Measurements from ENCODE around the gene DUSP15. TPM values are rescaled to one million over a fixed set of nuclear protein-coding genes. Genes with fewer than 3 reads are reported as not detected.

Gene DUSP15
- total and polyA plus RNA-seq, 7 experiments from 2014 or later: not detected

DNA sequence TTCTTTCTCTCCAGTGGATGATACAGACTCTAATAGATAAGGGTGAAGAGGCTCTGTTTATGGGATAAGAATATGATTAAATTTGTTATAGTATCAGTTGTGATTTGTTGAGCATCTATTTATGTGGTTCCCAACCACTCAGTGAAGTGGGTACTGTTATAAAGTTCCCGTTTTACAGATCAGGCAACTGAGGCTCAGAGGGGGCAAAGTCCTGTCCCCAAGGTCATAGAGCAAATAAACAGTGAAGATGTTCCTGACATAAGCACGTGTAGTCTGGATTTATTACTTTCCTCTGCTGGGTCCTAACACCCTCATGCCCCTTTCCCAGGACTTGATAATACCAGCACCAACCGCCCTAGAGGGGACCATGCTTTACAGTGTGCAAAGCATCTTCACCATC, 4.1 kb downstream of the DUSP15 start:
- H3K36me3 ChIP-seq (ENCODE audit: control insufficient read depth in 2 of 3, insufficient read depth in 3 of 3, low read length in 3 of 3): no peaks in the 10 kb centered on the region
- Mint-ChIP-seq H3K27me3 (peaks cover 22 to 53% (median 28%) of the 10 kb centered on the region in 5 donors), H3K4me3 (no peak overlapping the region), H3K9me3 (peaks cover 0 to 2% (median 0%) of the 10 kb centered on the region in 11 donors), H3K36me3 (peaks cover 0 to 8% (median 4%) of the 10 kb centered on the region in 5 donors), H3K27ac (no peak overlapping the region), H3K4me1 (peaks cover 12 to 20% (median 15%) of the 10 kb centered on the region in 7 donors)
- H3K4me3 ChIP-seq (ENCODE audit: low read length): no peak overlapping the region
- no peaks in the 10 kb centered on the region for H3K9me3 ChIP-seq (ENCODE audit: control insufficient read depth in 2 of 3, low read length in 3 of 3)
- H3K27ac ChIP-seq (ENCODE audit: low read depth, low read length): no peak overlapping the region
- intact Hi-C loops (cut with micrococcal nuclease): no loop called here
- H3K4me1 ChIP-seq (ENCODE audit: control insufficient read depth in 2 of 2, insufficient read depth in 2 of 2, low read length in 2 of 2): peaks cover 0 to 4% of the 10 kb centered on the region in 2 donors
- peaks cover 8 to 19% of the 10 kb centered on the region in 2 donors for H3K27me3 ChIP-seq (ENCODE audit: control insufficient read depth in 2 of 2, insufficient read depth in 2 of 2, low read length in 2 of 2)
- ChIA-PET POLR2A (no interaction called here), CTCF (no interaction called here)
- DNase-seq: no peak
- no peak for ATAC-seq

DNA sequence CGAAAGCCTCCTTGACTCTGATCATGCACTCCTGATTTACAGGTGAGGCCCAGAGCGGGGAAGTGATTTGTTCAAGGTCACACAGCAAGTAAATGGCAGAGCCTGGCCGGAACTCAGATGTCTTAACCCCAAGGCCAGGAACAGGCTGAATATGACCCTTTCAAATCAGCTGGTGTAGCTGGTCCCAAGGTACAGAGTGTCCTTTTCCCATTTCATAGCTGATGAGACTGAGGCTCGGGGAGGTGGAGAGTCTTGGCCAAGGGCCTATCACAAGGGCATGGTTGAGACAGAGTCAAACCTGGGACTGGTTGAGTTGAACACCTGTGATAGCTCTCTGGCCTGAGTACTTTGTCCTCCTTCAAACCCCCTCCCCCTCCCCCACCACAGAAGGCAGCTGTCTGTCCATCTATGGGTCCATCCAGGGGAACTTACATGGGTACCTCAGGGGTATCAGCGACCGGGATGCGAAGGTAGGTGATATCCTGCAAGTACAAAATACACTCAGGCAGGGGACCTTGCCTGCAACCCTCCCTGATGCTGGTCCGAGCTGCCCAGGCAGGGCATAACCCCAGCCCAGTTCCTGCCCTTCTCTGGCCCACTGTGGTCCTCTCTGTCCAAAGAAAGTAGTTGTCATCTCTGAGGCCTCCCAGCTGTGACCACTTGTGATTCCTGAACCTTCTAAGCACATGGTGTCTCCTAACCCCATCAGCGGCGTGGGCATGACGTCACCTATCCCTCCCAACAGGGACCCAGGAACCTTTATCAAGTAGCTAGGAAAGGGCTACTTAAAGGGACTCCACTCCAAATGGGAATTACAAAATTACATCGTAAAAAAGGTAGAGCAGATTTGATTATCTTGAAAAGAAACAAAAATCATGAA, 5.6 kb downstream of the DUSP15 start:
- peaks cover 0 to 2% (median 0%) of the 10 kb centered on the region in 11 donors for H3K9me3 Mint-ChIP-seq

DNA sequence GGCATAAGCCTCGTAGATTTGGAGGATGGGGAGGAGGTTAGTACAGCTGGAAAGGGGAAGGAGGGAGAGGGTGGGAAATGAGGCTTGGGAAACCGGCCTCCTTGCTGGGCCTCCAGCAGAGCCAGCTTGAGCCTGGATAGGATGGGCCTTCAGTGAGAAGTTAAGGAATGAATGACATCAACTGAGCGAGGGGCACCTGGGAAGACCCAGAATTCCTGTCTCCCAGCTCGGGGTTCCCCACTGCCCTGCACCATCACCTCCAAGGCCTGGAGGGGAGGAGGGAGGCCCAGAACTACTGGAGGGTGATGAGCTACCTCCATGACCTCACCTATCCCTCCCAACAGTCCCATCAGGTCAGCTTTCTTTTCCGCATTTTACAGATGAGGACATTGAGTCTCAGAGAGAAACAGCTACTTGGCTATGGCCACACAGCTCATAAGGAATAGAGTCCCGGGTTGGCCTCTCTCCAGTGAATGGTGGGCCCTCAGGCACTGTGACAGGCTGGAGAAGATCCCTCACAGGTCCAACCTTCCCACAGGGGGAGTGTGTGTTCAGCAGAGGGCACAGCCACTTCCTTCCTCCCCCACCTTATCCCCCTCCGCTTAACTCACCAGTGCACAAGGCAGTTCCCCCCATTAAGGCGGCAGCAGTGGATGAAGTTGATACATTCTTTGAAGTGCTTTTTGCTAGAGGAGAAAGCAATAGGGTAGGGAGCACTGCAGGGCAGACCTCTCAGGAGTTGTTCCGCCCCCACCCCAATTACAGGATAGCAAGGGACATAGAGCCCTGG, 6.8 kb downstream of the DUSP15 start:
- Histone ChIP-seq H3K4me1 (ENCODE audit: control insufficient read depth in 2 of 2, insufficient read depth in 2 of 2, low read length in 2 of 2) (peaks cover 4 to 12% of the 10 kb centered on the region in 2 donors), H3K36me3 (ENCODE audit: control insufficient read depth in 2 of 3, insufficient read depth in 3 of 3, low read length in 3 of 3) (no peaks in the 10 kb centered on the region), H3K27ac (ENCODE audit: low read depth, low read length) (no peak overlapping the region), H3K4me3 (ENCODE audit: low read length) (no peak overlapping the region), H3K9me3 (ENCODE audit: control insufficient read depth in 2 of 3, low read length in 3 of 3) (no peaks in the 10 kb centered on the region), H3K27me3 (ENCODE audit: control insufficient read depth in 2 of 2, insufficient read depth in 2 of 2, low read length in 2 of 2) (peaks cover 0 to 10% of the 10 kb centered on the region in 2 donors)
- peak overlapping the region in 1 of 9 donors; percentile 43 for H3K27ac Mint-ChIP-seq
- H3K27me3 Mint-ChIP-seq: peaks cover 13 to 55% (median 24%) of the 10 kb centered on the region in 5 donors
- ChIA-PET POLR2A (no interaction called here), CTCF (interaction anchor here (0.6 to 1.6 kb wide), 2 partner anchors 9 to 27 kb away, joined by 3 to 5 read pairs; no protein-coding TSS in a partner anchor)
- H3K4me1 Mint-ChIP-seq: peaks cover 5 to 15% (median 11%) of the 10 kb centered on the region in 7 donors
- H3K9me3 Mint-ChIP-seq: peaks cover 0 to 2% (median 0%) of the 10 kb centered on the region in 11 donors
- no peak overlapping the region for H3K4me3 Mint-ChIP-seq
- ATAC-seq (no peak), DNase-seq (no peak)
- intact Hi-C loops (cut with micrococcal nuclease): no loop called here
- H3K36me3 Mint-ChIP-seq: no peaks in the 10 kb centered on the region

More for the DNA sequence above, 5.6 kb downstream of the DUSP15 start:
- POLR2A ChIA-PET: no interaction called here
- Histone ChIP-seq H3K4me1 (ENCODE audit: control insufficient read depth in 2 of 2, insufficient read depth in 2 of 2, low read length in 2 of 2) (peaks cover 4 to 12% of the 10 kb centered on the region in 2 donors), H3K27me3 (ENCODE audit: control insufficient read depth in 2 of 2, insufficient read depth in 2 of 2, low read length in 2 of 2) (peaks cover 5 to 16% of the 10 kb centered on the region in 2 donors), H3K36me3 (ENCODE audit: control insufficient read depth in 2 of 3, insufficient read depth in 3 of 3, low read length in 3 of 3) (no peaks in the 10 kb centered on the region), H3K9me3 (ENCODE audit: control insufficient read depth in 2 of 3, low read length in 3 of 3) (no peaks in the 10 kb centered on the region), H3K27ac (ENCODE audit: low read depth, low read length) (no peak overlapping the region), H3K4me3 (ENCODE audit: low read length) (no peak overlapping the region)
- CTCF ChIA-PET: no interaction called here
- H3K4me1 Mint-ChIP-seq: peaks cover 9 to 19% (median 13%) of the 10 kb centered on the region in 7 donors
- ATAC-seq (no peak), DNase-seq (no peak)
- peaks cover 0 to 1% (median under 1%) of the 10 kb centered on the region in 5 donors for H3K36me3 Mint-ChIP-seq
- H3K27me3 Mint-ChIP-seq: peaks cover 12 to 55% (median 25%) of the 10 kb centered on the region in 5 donors
- no peak overlapping the region for H3K4me3 Mint-ChIP-seq
- H3K27ac Mint-ChIP-seq: no peak overlapping the region
- intact Hi-C loops (cut with micrococcal nuclease): no loop called here

DNA sequence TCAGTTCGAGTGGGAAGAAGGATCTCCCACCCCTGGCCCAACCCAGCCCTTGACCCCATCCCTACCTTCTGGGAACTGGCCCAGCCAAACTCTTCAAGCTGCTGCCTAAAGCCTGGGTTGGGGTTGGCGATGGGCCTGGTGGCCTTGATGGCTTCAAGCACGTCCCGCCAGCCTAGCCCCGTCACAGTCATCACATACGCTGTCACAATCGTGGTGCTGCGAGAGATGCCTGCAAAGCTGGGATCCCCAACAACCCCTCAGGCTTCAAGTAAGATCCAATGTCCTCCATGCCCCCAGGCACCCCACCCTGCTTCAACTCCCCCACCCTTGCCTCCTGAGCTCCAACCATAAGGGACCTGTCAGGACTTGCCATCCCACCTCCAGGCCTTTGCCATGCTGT, 7.8 kb downstream of the DUSP15 start:
- Histone ChIP-seq H3K9me3 (ENCODE audit: control insufficient read depth in 2 of 3, low read length in 3 of 3) (no peaks in the 10 kb centered on the region), H3K4me3 (ENCODE audit: low read length) (no peak overlapping the region), H3K27me3 (ENCODE audit: control insufficient read depth in 2 of 2, insufficient read depth in 2 of 2, low read length in 2 of 2) (peaks cover 0 to 10% of the 10 kb centered on the region in 2 donors), H3K4me1 (ENCODE audit: control insufficient read depth in 2 of 2, insufficient read depth in 2 of 2, low read length in 2 of 2) (peaks cover 4 to 12% of the 10 kb centered on the region in 2 donors), H3K36me3 (ENCODE audit: control insufficient read depth in 2 of 3, insufficient read depth in 3 of 3, low read length in 3 of 3) (no peaks in the 10 kb centered on the region), H3K27ac (ENCODE audit: low read depth, low read length) (no peak overlapping the region)
- peak overlapping the region in 6 of 10 donors; percentile 49 to 88 (median 64) for H3K4me3 Mint-ChIP-seq
- POLR2A ChIA-PET: no interaction called here
- peaks cover 0 to 2% (median 0%) of the 10 kb centered on the region in 11 donors for H3K9me3 Mint-ChIP-seq
- intact Hi-C loops (cut with micrococcal nuclease): no loop called here
- peaks cover 5 to 20% (median 11%) of the 10 kb centered on the region in 7 donors for H3K4me1 Mint-ChIP-seq
- peaks cover 17 to 53% (median 27%) of the 10 kb centered on the region in 5 donors for H3K27me3 Mint-ChIP-seq
- CTCF ChIA-PET: interaction anchor here (0.6 to 1.6 kb wide), 2 partner anchors 8 to 18 kb away, joined by 5 to 6 read pairs; no protein-coding TSS in a partner anchor
- DNase-seq (no peak), ATAC-seq (no peak)
- H3K27ac Mint-ChIP-seq: no peak overlapping the region
- H3K36me3 Mint-ChIP-seq: no peaks in the 10 kb centered on the region

DNA sequence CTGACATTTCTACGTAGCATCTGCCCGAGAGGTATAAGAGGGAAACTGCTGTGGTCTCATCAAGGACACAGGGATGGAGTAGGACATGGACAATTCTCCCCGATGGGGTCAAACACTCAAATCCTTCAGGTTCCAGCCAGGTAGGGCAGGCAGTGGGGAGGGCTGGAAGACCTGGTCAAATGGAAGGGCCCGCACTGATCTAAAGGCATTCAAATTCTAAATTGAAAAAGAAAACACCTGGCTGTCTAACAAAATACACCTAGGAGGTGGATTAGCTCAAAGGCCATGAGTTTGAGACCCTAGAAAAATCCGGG, 8.2 kb downstream of the DUSP15 start:
- ChIA-PET POLR2A (interaction anchor here (0.6 kb wide), 1 partner anchor 89 kb away, joined by 3 read pairs; the partner anchor contains the start of gene PDRG1), CTCF (no interaction called here)
- H3K4me1 ChIP-seq (ENCODE audit: control insufficient read depth in 2 of 2, insufficient read depth in 2 of 2, low read length in 2 of 2): peaks cover 4 to 12% of the 10 kb centered on the region in 2 donors
- peak overlapping the region; percentile 44 to 88 (median 69) for H3K4me3 Mint-ChIP-seq
- H3K4me3 ChIP-seq (ENCODE audit: low read length): no peak overlapping the region
- DNase-seq (no peak), ATAC-seq (no peak)
- H3K27me3 Mint-ChIP-seq: peaks cover 17 to 55% (median 31%) of the 10 kb centered on the region in 5 donors
- peaks cover 0 to 2% (median 0%) of the 10 kb centered on the region in 11 donors for H3K9me3 Mint-ChIP-seq
- no peaks in the 10 kb centered on the region for H3K36me3 Mint-ChIP-seq
- no peak overlapping the region for H3K27ac ChIP-seq (ENCODE audit: low read depth, low read length)
- intact Hi-C loops (cut with micrococcal nuclease): no loop called here
- H3K9me3 ChIP-seq (ENCODE audit: control insufficient read depth in 2 of 3, low read length in 3 of 3): no peaks in the 10 kb centered on the region
- peaks cover 5 to 22% (median 11%) of the 10 kb centered on the region in 7 donors for H3K4me1 Mint-ChIP-seq
- peak overlapping the region in 1 of 9 donors; percentile 24 for H3K27ac Mint-ChIP-seq
- H3K27me3 ChIP-seq (ENCODE audit: control insufficient read depth in 2 of 2, insufficient read depth in 2 of 2, low read length in 2 of 2): peaks cover 0 to 10% of the 10 kb centered on the region in 2 donors
- H3K36me3 ChIP-seq (ENCODE audit: control insufficient read depth in 2 of 3, insufficient read depth in 3 of 3, low read length in 3 of 3): no peaks in the 10 kb centered on the region

DNA sequence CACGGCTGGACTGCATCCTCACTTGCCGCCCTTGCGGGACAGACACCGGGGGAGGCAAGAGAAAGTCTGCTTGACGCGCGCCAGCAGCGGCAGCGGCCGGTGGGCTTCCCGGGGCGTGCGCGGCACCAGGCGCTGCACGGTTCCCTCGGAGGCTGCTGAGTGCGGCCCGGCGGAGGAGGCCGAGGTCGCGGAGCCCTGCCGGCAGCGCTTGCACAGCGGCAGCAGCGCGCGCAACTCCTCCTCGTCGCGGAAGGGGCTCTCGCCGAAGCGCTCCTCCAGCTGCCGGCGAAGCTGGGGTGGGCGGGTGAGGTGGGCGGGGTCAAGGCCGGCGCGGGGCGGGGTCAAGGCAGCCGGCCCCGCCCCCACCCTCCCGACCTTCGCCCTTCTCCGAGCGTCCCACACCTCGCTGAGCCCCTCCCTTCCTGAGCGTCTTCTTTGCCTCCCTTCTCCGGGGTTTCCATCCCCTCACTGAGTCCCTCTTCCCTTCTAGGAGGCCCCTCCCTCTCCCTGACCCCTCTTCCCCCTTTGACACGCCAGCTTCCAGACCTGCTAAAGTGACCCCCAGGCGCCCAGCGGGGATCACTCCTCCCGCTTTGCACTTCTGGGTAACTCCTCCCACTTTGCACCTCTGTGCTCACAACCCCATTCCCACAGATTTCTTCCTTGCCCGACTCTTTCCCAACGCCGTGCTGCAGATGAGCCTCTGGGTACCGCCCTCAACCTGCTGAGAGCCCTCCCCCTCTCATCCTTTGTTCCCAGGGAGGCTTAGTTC, 8.8 kb downstream of the DUSP15 start:
- Histone ChIP-seq H3K4me3 (ENCODE audit: low read length) (peak overlapping the region; percentile 48), H3K27ac (ENCODE audit: low read depth, low read length) (no peak overlapping the region), H3K36me3 (ENCODE audit: control insufficient read depth in 2 of 3, insufficient read depth in 3 of 3, low read length in 3 of 3) (no peaks in the 10 kb centered on the region), H3K9me3 (ENCODE audit: control insufficient read depth in 2 of 3, low read length in 3 of 3) (no peaks in the 10 kb centered on the region), H3K27me3 (ENCODE audit: control insufficient read depth in 2 of 2, insufficient read depth in 2 of 2, low read length in 2 of 2) (peaks cover 0 to 10% of the 10 kb centered on the region in 2 donors), H3K4me1 (ENCODE audit: control insufficient read depth in 2 of 2, insufficient read depth in 2 of 2, low read length in 2 of 2) (peaks cover 4 to 12% of the 10 kb centered on the region in 2 donors)
- POLR2A ChIA-PET: interaction anchor here (0.6 kb wide), 1 partner anchor 90 kb away, joined by 3 read pairs; the partner anchor contains the start of gene PDRG1
- intact Hi-C loops (cut with micrococcal nuclease): loop anchor here (1.0 to 2.0 kb wide), 3 partner anchors 19 to 107 kb away; partner anchors contain the start of gene XKR7 (in 1 of the 2)
- peaks cover 17 to 51% (median 31%) of the 10 kb centered on the region in 5 donors for H3K27me3 Mint-ChIP-seq
- H3K4me3 Mint-ChIP-seq: peak overlapping the region; percentile 44 to 88 (median 69)
- H3K4me1 Mint-ChIP-seq: peaks cover 5 to 22% (median 11%) of the 10 kb centered on the region in 7 donors
- ATAC-seq (peak; percentile 88), DNase-seq (peak; percentile 18 to 63 (median 49))
- peak overlapping the region in 1 of 9 donors; percentile 24 for H3K27ac Mint-ChIP-seq
- peaks cover 0 to 2% (median 0%) of the 10 kb centered on the region in 11 donors for H3K9me3 Mint-ChIP-seq
- CTCF ChIA-PET: no interaction called here
- H3K36me3 Mint-ChIP-seq: no peaks in the 10 kb centered on the region
